A673 (cell line): ENCODE results near the gene SFXN1. TPM values are rescaled to one million over a fixed set of nuclear protein-coding genes. Genes with fewer than 3 reads are reported as not detected.

ENCODE experiments used
- BruUV-seq: library from RNA; stranded (reverse); fragments of 400-500 nt; replicated peaks from 2 replicates; lab custom pipeline; 2021; lab: Mats Ljungman, UMichigan
- CTCF ChIA-PET: fragments of 300-600 bp; sonication (Branson Sonifier 250); formaldehyde crosslinking; loops from one replicate; lab custom pipeline; 2022; ENCODE audit warnings: antibody characterized with exemption; lab: Charles Lee
- POLR2A ChIA-PET: fragments of 300-600 bp; sonication (Branson Sonifier 250); formaldehyde crosslinking; loops from one replicate; lab custom pipeline; 2022; ENCODE audit warnings: antibody characterized with exemption; ENCODE audit not compliant: low non-redundant PET; lab: Charles Lee
- DNase-seq: peaks from one replicate; pipeline ENCODE4 v3.0.0-alpha.2; 2015; ENCODE audit warnings: low spot score
- H3K27ac ChIP-seq: fragments of 200-600 bp; sonication (generic); 2 replicates; pipeline ENCODE4 v1.5.1; 2016; ENCODE audit warnings: mixed run types, low read depth, mild to moderate bottlenecking, mixed read lengths, antibody characterized with exemption, low read length; ENCODE audit not compliant: poor library complexity, severe bottlenecking
- H3K27me3 ChIP-seq: fragments of 200-600 bp; sonication (generic); replicated peaks from 2 replicates; pipeline ENCODE4 v1.6.1; 2017; ENCODE audit warnings: mixed run types, low read depth, mild to moderate bottlenecking, mixed read lengths, antibody characterized with exemption, low read length; ENCODE audit not compliant: insufficient read depth, poor library complexity
- H3K36me3 ChIP-seq: fragments of 200-600 bp; sonication (generic); 2 replicates; pipeline ENCODE4 v1.6.1; 2016; ENCODE audit warnings: mixed run types, mild to moderate bottlenecking, mixed read lengths, antibody characterized with exemption, low read length; ENCODE audit not compliant: insufficient read depth, poor library complexity, severe bottlenecking
- H3K4me1 ChIP-seq: fragments of 200-600 bp; sonication (generic); 2 replicates; pipeline ENCODE4 v1.6.1; 2017; ENCODE audit warnings: mixed run types, mild to moderate bottlenecking, mixed read lengths, antibody characterized with exemption, low read length; ENCODE audit not compliant: insufficient read depth, poor library complexity, severe bottlenecking
- H3K4me3 ChIP-seq: fragments of 200-600 bp; sonication (generic); 2 replicates; pipeline ENCODE4 v1.5.1; 2016; ENCODE audit warnings: low read depth, mixed run types, mild to moderate bottlenecking, mixed read lengths, low read length; ENCODE audit not compliant: poor library complexity, severe bottlenecking
- H3K9me3 ChIP-seq: fragments of 200-600 bp; sonication (generic); 2 replicates; pipeline ENCODE4 v1.6.1; 2016; ENCODE audit warnings: mixed run types, low read depth, mild to moderate bottlenecking, mixed read lengths, antibody characterized with exemption, low read length; ENCODE audit not compliant: poor library complexity, severe bottlenecking
- EZH2 ChIP-seq: fragments of 200-600 bp; sonication (generic); IDR thresholded peaks from 2 replicates; pipeline ENCODE4 v1.6.1; 2017; ENCODE audit warnings: borderline replicate concordance, low read depth, mild to moderate bottlenecking, mixed read lengths, antibody characterized with exemption, low read length; ENCODE audit not compliant: poor library complexity, severe bottlenecking
- intact Hi-C: fragments of 100-400 bp; cut with micrococcal nuclease; formaldehyde crosslinking; loops from one replicate; pipeline ENCODE4 v1.10.0; 2022; ENCODE audit not compliant: unreplicated experiment
- total RNA-seq: library from RNA; stranded (reverse); gene quantifications from 2 replicates; pipeline ENCODE4 v1.2.3, GENCODE V29; 2021
- TF ChIP-seq, protein P1 (sequence below): fragments of 300-800, 200-600 bp; sonication (generic); conservative IDR thresholded peaks from 2 replicates; pipeline ENCODE4 v1.5.1; 2017; ENCODE audit warnings: low read depth, mild to moderate bottlenecking, antibody characterized with exemption, low read length, moderate library complexity, mixed read lengths

Gene SFXN1
- total RNA-seq, 1 experiment from 2014 or later: 108 TPM

DNA sequence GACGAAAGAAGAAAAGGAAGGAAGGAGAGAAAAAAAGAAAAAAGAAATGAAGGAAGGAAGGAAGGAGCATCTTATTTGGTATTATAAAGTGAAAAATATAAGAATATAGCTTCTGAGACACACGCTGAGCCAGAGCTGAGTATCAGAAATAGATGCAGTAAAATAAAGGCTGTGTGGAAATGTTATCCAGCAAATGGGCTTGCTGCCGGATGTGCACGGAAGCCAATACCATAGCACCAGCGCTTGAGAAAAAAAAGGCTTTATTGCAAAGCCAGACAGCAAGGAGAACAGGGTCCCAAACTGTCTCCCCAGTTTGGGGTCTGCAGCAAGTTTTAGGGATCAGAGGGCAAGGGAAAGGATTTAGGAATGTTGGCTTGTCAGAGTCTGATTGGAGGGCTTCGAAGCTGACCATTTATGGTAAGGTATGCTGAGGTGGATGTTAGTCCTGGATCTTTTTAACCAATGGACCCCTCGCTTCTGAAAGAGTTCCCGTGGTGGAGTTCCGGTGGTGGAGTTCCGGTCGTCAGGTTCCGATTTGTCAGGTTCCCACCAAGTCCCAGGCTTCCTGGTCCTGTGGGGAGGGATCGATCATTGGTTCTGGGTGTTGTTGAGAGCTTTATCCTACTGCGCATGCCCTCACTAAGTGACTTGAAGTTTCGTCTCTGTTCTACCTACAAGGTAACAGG is 70.4 kb downstream of the SFXN1 start:
- TF ChIP-seq, protein P1, sequence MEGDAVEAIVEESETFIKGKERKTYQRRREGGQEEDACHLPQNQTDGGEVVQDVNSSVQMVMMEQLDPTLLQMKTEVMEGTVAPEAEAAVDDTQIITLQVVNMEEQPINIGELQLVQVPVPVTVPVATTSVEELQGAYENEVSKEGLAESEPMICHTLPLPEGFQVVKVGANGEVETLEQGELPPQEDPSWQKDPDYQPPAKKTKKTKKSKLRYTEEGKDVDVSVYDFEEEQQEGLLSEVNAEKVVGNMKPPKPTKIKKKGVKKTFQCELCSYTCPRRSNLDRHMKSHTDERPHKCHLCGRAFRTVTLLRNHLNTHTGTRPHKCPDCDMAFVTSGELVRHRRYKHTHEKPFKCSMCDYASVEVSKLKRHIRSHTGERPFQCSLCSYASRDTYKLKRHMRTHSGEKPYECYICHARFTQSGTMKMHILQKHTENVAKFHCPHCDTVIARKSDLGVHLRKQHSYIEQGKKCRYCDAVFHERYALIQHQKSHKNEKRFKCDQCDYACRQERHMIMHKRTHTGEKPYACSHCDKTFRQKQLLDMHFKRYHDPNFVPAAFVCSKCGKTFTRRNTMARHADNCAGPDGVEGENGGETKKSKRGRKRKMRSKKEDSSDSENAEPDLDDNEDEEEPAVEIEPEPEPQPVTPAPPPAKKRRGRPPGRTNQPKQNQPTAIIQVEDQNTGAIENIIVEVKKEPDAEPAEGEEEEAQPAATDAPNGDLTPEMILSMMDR: no peak
- TF ChIP-seq EZH2: no peak
- Histone ChIP-seq H3K27me3 (peaks cover 68% of the 10 kb centered on the region), H3K9me3 (no peaks in the 10 kb centered on the region), H3K27ac (no peak overlapping the region), H3K36me3 (no peaks in the 10 kb centered on the region), H3K4me3 (no peak overlapping the region), H3K4me1 (no peaks in the 10 kb centered on the region)
- BruUV-seq: no TSS peak
- CTCF ChIA-PET: interaction anchor here (0.5 kb wide), 1 partner anchor 48 kb away, joined by 3 read pairs; no protein-coding TSS in a partner anchor
- intact Hi-C loops: no loop called here
- DNase-seq: no peak
- POLR2A ChIA-PET: no interaction called here

DNA sequence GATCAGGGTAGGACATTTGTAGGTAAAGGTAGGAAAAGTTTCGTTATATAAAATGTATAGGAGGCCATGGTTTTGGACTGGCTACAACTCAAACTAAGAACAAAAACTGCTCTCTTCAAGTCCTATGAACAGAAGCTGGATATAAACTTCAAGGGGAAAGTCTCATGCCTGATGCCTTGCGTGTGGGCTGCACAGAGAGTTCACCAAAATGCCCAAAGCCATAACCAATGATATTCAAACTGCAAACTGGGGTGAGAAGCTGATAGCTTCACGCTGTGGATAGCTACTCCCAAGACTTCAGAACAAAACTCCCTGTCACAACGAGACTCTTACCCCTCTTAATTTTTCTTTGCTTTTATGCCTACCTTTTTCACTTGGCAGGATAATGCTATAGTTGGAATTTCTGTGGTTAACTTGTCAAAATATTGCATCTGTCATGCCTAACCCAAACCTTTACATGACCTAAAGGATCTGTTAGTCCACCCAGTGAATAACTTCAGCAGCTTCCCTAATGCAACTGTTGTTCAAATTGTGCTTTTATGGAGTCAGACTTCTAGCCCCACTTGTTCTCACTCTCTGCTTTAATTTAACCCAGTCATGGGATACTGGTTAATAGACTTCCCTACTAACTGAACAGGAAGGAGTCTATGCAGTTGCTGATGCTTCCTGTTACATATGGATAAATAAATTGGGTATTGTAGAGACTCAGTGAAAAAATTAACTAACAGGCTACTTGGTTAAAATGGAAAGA is 71.9 kb downstream of the SFXN1 start:
- Histone ChIP-seq H3K4me1 (no peaks in the 10 kb centered on the region), H3K27me3 (peaks cover 71% of the 10 kb centered on the region), H3K27ac (no peak overlapping the region), H3K4me3 (no peak overlapping the region), H3K36me3 (no peaks in the 10 kb centered on the region), H3K9me3 (no peaks in the 10 kb centered on the region)
- intact Hi-C loops: no loop called here
- no peak for TF ChIP-seq EZH2
- TF ChIP-seq, protein P1: no peak
- no TSS peak for BruUV-seq
- DNase-seq: no peak
- CTCF ChIA-PET: interaction anchor here (0.6 kb wide), 1 partner anchor 612 kb away, joined by 4 read pairs; no protein-coding TSS in a partner anchor
- POLR2A ChIA-PET: no interaction called here

DNA sequence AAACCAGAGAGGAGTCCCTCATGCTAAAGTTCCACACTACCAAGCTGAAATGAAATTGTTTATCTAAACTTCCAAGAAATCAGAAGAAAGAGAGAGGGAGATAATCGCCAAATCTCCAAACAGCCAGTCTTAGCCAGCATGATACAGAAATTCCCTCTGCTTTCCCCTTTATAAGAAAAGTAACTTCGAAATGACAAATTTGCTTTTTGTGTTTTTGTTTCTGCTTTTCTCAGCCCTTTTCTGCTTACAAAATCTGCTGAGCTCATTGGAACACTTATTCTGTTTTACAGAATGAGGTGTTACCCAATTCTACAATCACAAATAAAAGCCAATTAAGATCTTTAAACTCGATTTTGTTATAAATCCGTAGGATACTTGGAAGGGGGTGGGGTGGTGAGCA is 72.9 kb downstream of the SFXN1 start:
- Histone ChIP-seq H3K9me3 (no peaks in the 10 kb centered on the region), H3K27me3 (peaks cover 69% of the 10 kb centered on the region), H3K4me3 (no peak overlapping the region), H3K4me1 (no peaks in the 10 kb centered on the region), H3K27ac (no peak overlapping the region), H3K36me3 (no peaks in the 10 kb centered on the region)
- ChIA-PET CTCF (no interaction called here), POLR2A (no interaction called here)
- intact Hi-C loops: no loop called here
- TF ChIP-seq, protein P1: no peak
- TF ChIP-seq EZH2: no peak
- BruUV-seq: no TSS peak
- DNase-seq: no peak
